AG04449 (cell line): ENCODE data around the gene GRK2.

ENCODE experiments used
- CTCF ChIA-PET: fragments of 350-600 bp; formaldehyde crosslinking; extraction: SDS; loops from one replicate; lab custom pipeline; 2021; ENCODE audit warnings: antibody characterized with exemption; lab: Yijun Ruan, JAX
- POLR2A ChIA-PET: fragments of 400-600, 350-600 bp; formaldehyde crosslinking; extraction: SDS; loops from one replicate; lab custom pipeline; 2020; ENCODE audit warnings: antibody characterized with exemption, inconsistent platforms; lab: Yijun Ruan, JAX
- DNase-seq: peaks from one replicate; pipeline ENCODE4 v3.0.0-alpha.2; 2010; ENCODE audit warnings: low read depth, low spot score
- H3K4me3 ChIP-seq: 2 replicates; pipeline ENCODE4 v1.5.1; 2011; ENCODE audit warnings: low read depth, mild to moderate bottlenecking, control low read depth, low read length
- CTCF ChIP-seq: IDR thresholded peaks from one replicate; pipeline ENCODE4 v1.5.1; 2011; ENCODE audit warnings: mild to moderate bottlenecking, moderate library complexity, low read length, control low read depth, inconsistent platforms; ENCODE audit not compliant: insufficient read depth; ENCODE audit errors: missing control alignments

GRK2 gene

GRCh38 chr11:67282876-67283371, 16.7 kb downstream of the GRK2 start:
- ChIA-PET POLR2A (no interaction called here), CTCF (interaction anchor here (0.6 to 7.0 kb wide), 5 partner anchors 15 to 100 kb away, joined by 3 to 48 read pairs (median 7); partner anchors contain the start of gene GRK2)
- H3K4me3 ChIP-seq: no peak overlapping the region
- no peak for TF ChIP-seq CTCF
- DNase-seq: no peak

- no peak for TF ChIP-seq CTCF
- ChIA-PET CTCF (interaction anchor here (1.2 to 7.0 kb wide), 5 partner anchors 16 to 164 kb away, joined by 3 to 48 read pairs (median 7); partner anchors contain the start of genes GRK2 and KDM2A), POLR2A (no interaction called here)
- no peak for DNase-seq
- no peak overlapping the region for H3K4me3 ChIP-seq
Observed at GRCh38 chr11:67283481-67283963, 17.2 kb downstream of the GRK2 start.

GRCh38 chr11:67284811-67285540, 18.7 kb downstream of the GRK2 start:
- no peak for TF ChIP-seq CTCF
- no peak for DNase-seq
- no peak overlapping the region for H3K4me3 ChIP-seq
- ChIA-PET POLR2A (no interaction called here), CTCF (interaction anchor here (1.2 to 7.0 kb wide), 2 partner anchors 22 to 166 kb away, joined by 3 to 48 read pairs; partner anchors contain the start of gene KDM2A)

- no peak overlapping the region for H3K4me3 ChIP-seq
- ChIA-PET CTCF (no interaction called here), POLR2A (no interaction called here)
- no peak for DNase-seq
- no peak for TF ChIP-seq CTCF
Observed at GRCh38 chr11:67285541-67286498, 19.5 kb downstream of the GRK2 start.

GRCh38 chr11:67286621-67287333, 20.5 kb downstream of the GRK2 start:
- no peak overlapping the region for H3K4me3 ChIP-seq
- no peak for DNase-seq
- no peak for TF ChIP-seq CTCF
- CTCF ChIA-PET: interaction anchor here (3.5 kb wide), 1 partner anchor 23 kb away, joined by 34 read pairs; no protein-coding TSS in a partner anchor
- POLR2A ChIA-PET: interaction anchor here (2.7 kb wide), 1 partner anchor 9 kb away, joined by 18 read pairs; no protein-coding TSS in a partner anchor
